ENCODE measurements around the gene IFFO2.

DNA sequence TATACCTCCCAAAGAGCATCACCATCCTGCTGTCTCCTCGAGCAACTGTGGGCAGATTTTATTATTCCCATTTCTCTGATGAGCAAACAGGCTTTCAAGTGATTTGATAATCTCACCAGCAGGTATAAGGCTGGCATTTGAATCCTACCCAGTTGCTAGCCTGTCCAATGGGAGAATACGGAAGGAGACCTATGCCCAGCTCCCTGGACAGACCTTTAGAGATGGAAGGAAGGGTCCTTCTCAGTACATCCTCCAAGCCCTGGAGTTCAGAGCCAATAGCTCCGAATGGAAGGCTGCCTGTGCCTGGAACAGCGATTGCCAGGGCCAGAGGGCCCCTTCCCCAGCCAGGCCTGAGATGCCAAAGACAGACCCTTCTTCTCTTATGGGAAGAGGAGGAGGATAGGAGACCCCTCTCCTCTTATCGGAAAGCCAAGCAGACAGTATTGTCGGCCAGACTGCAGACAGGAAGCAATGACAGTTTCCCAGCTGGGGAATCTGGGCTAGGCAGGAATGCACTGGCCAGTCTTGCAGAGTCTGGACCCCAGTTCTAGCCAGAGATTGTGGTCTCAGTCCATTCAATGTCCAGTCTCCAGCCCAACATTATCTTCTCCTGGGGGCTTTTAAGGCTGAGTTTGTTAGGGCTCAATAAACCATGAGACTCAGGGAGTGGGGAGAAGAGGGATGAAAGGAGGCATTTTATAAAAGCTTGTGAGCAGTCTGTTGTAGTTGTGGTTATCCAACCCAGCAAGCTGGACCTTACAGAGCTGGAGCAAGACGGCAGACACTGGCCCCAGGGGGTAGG is 2.0 kb downstream of the IFFO2 start:
- no peak for TF ChIP-seq ZNF274 (IDR thresholded peaks at IDR 0.05; ENCODE audit: low read depth, low read length)
- TF ChIP-seq YY1 (IDR thresholded peaks at IDR 0.05; ENCODE audit: insufficient read depth, insufficient read length): no peak
- no peak for TF ChIP-seq SUZ12 (IDR thresholded peaks at IDR 0.05; ENCODE audit: extremely low read depth, insufficient read depth, insufficient read length)
